RWPE2 (cell line): ENCODE measurements around the gene CRYBB1.
A peak's percentile ranks its signal among the peaks of the same experiment; 100 is the strongest.

ENCODE experiments used
- ATAC-seq: fragments of 200-7000 bp; cut with Tn5 transposase; 3 replicates; pipeline ENCODE4 v1.9.1; 2021; ENCODE audit warnings: low read depth
- DNase-seq: peaks from one replicate; pipeline ENCODE4 v3.0.0-alpha.2; 2020; ENCODE audit warnings: low spot score
- H3K27ac ChIP-seq: fragments of 450-650 bp; 2 replicates; pipeline ENCODE4 v1.5.1; 2017; ENCODE audit warnings: mild to moderate bottlenecking; ENCODE audit not compliant: poor library complexity, severe bottlenecking
- H3K27me3 ChIP-seq: fragments of 250-450 bp; sonication (Bioruptor Pico); 2 replicates; pipeline ENCODE4 v1.5.1; 2021; ENCODE audit warnings: mild to moderate bottlenecking, moderate library complexity; ENCODE audit not compliant: insufficient read depth, poor library complexity, severe bottlenecking
- H3K36me3 ChIP-seq: fragments of 250-450 bp; sonication (Bioruptor Pico); 2 replicates; pipeline ENCODE4 v1.5.1; 2020; ENCODE audit warnings: low read depth, mild to moderate bottlenecking, moderate library complexity
- H3K4me1 ChIP-seq: fragments of 250-450 bp; sonication (Bioruptor Pico); 2 replicates; pipeline ENCODE4 v1.5.1; 2021; ENCODE audit warnings: mild to moderate bottlenecking, moderate library complexity; ENCODE audit not compliant: insufficient read depth, poor library complexity, severe bottlenecking
- H3K4me3 ChIP-seq: fragments of 250-450 bp; sonication (Bioruptor Pico); 2 replicates; pipeline ENCODE4 v1.5.1; 2021; ENCODE audit warnings: mild to moderate bottlenecking, moderate library complexity; ENCODE audit not compliant: severe bottlenecking
- H3K9me3 ChIP-seq: fragments of 250-450 bp; sonication (Bioruptor Pico); 2 replicates; pipeline ENCODE4 v1.5.1; 2021; ENCODE audit warnings: mild to moderate bottlenecking, moderate library complexity; ENCODE audit not compliant: severe bottlenecking
- TF ChIP-seq, protein P1 (sequence below): fragments of 450-650 bp; IDR thresholded peaks from one replicate; pipeline ENCODE4 v1.5.1; 2017; ENCODE audit warnings: mild to moderate bottlenecking, moderate library complexity; ENCODE audit not compliant: poor library complexity, severe bottlenecking

CRYBB1 gene

GRCh38 chr22:26592421-26592891 is 25.4 kb downstream of the CRYBB1 start:
- H3K36me3 ChIP-seq = peaks cover 10% of the 10 kb centered on the region; the same call in 1 of the 2 replicates
- H3K4me1 ChIP-seq = peaks cover 3% of the 10 kb centered on the region
- H3K27ac ChIP-seq = no peak overlapping the region
- H3K27me3 ChIP-seq = no peaks in the 10 kb centered on the region
- ATAC-seq (peak; percentile 68), DNase-seq (no peak)
- no peaks in the 10 kb centered on the region for H3K9me3 ChIP-seq
- H3K4me3 ChIP-seq = no peak overlapping the region
- TF ChIP-seq, protein P1, sequence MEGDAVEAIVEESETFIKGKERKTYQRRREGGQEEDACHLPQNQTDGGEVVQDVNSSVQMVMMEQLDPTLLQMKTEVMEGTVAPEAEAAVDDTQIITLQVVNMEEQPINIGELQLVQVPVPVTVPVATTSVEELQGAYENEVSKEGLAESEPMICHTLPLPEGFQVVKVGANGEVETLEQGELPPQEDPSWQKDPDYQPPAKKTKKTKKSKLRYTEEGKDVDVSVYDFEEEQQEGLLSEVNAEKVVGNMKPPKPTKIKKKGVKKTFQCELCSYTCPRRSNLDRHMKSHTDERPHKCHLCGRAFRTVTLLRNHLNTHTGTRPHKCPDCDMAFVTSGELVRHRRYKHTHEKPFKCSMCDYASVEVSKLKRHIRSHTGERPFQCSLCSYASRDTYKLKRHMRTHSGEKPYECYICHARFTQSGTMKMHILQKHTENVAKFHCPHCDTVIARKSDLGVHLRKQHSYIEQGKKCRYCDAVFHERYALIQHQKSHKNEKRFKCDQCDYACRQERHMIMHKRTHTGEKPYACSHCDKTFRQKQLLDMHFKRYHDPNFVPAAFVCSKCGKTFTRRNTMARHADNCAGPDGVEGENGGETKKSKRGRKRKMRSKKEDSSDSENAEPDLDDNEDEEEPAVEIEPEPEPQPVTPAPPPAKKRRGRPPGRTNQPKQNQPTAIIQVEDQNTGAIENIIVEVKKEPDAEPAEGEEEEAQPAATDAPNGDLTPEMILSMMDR = no peak

DNA sequence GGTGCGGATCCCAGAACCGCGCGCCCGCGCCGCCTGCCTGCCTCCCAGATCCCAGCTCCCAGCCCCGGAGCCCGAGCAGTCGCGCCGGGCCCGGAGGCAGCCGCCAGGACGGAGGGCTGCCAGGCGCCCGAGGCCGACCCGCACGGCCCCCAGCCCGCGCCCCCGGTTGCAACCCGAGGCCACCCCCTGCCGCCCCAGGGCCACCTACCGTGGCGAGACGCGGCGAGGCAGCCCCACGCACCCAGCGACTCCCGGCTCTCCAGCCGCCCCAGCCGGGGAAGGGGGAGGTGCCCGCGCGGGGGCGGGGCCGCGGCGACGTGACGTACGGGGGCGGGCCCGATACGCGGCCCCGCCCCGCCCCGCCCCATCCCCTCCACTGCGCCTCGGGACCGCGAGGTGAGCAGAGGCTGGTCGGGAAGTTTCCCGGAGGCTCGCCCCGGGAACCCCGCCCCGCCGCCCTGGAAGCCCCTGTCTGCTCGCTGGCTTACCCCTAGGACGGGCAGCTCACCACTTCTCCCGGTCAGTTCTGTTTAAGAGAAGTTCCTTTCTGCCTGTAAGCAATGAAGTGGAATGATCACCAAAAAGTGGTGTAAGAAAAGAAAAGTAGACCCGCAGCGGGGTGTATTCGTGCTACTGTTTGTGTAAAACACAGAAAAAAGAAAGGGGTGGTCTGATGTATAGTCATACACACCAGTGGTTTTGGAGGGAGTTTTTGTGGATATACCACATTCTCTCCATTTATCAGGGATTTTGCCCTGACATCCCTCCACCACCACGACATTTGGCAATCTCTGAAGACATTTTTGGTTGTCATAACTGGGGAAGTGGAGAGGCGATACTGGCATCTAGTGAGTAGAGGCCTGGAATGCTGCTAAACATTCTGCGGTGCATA is 27.7 kb downstream of the CRYBB1 start, which contains the start of gene TPST2:
Gene TPST2, minus strand, starts transcription at position 288 of the 892 bp plus-strand sequence. CDS start 48,502 bp downstream, outside the sequence.
- Histone ChIP-seq H3K27me3 (no peaks in the 10 kb centered on the region), H3K36me3 (peaks cover 10% of the 10 kb centered on the region; the same call in 1 of the 2 replicates), H3K4me3 (peak within 1 kb of the TSS; percentile 99), H3K27ac (peak within 1 kb of the TSS; percentile 39), H3K4me1 (peaks cover 8% of the 10 kb centered on the region), H3K9me3 (no peaks in the 10 kb centered on the region)
- peak; percentile 65 for DNase-seq
- TF ChIP-seq, protein P1 = no peak
- peak; percentile 65 for ATAC-seq

DNA sequence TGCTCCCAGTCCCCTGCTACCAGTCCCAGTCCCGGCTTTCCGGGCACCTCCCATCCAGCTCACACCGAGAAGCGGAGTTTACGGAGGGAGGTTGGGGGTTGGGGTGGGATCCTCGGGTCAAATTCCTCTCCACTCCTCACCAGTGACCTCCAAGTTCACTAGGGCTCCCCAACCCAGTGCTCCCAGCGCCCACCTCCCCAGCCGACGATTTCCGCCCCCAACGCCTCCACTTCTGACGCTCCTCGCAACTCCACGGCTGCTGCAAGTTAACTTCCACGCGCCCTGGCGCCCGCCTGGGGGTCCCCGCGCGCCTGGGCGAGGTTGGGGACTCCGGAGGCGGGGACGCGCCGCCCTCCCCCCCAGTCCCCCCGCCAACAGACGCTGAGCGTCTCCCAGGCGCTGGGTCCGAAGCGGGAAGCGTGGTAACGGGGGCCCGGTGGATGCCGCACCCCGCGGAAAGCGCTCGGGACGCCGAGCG is 28.4 kb downstream of the CRYBB1 start:
- DNase-seq = no peak
- Histone ChIP-seq H3K4me1 (peaks cover 14% of the 10 kb centered on the region), H3K27ac (peak overlapping the region; percentile 39), H3K36me3 (peaks cover 10% of the 10 kb centered on the region; the same call in 1 of the 2 replicates), H3K4me3 (peak overlapping the region; percentile 99), H3K9me3 (no peaks in the 10 kb centered on the region), H3K27me3 (no peaks in the 10 kb centered on the region)
- TF ChIP-seq, protein P1 = no peak
- peak; percentile 6; the same call in 1 of the 3 replicates for ATAC-seq

DNA sequence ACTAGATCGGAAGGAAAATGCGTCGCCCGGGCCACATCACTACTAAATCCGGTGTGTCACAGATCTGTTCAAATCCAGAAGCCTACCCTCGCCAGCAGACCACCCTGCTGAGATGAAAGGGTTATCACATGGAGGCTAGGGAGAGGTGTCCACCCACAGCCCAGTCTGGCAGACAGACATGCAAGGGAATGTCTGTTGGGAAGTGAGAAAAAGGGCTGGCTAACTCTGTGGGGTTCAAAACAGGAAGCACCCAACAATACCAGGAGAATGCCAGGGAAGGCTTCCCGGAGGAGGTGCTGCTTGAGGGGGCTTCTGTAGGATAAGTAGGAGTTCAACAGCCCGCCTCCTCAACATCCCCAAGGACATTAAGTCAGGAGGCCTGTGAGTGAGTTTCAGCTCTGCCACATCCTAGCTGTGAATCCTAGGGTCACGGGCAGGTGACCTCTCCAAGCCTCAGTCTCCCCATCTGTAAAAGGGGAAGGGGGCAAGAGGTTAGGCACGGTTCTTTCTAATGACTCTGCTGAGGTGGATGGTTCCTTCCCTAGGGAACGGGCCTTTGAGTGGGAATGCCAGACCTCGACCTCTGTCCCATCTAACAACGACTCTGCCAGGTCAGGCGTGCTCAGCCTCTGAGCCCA is 29.0 kb downstream of the CRYBB1 start:
- DNase-seq (no peak), ATAC-seq (no peak)
- Histone ChIP-seq H3K9me3 (no peaks in the 10 kb centered on the region), H3K27me3 (no peaks in the 10 kb centered on the region), H3K4me3 (peak overlapping the region; percentile 99), H3K36me3 (peaks cover 10% of the 10 kb centered on the region; the same call in 1 of the 2 replicates), H3K27ac (peak overlapping the region; percentile 39), H3K4me1 (peaks cover 14% of the 10 kb centered on the region)
- TF ChIP-seq, protein P1 = no peak
